Muscle of leg (tissue), 11 donors: ENCODE results near the gene PSMD2. TPM values are rescaled to one million over a fixed set of nuclear protein-coding genes. Genes with fewer than 3 reads are reported as not detected.

ENCODE experiments used
- DNase-seq: peaks from one replicate; pipeline ENCODE4 v3.0.0; 2013
- H3K27ac ChIP-seq: one replicate; pipeline ENCODE4 v1.5.1; 2013; ENCODE audit warnings: mild to moderate bottlenecking, low read length, control low read depth
- H3K27me3 ChIP-seq: one replicate; pipeline ENCODE4 v1.6.1; 2013; ENCODE audit warnings: low read length; ENCODE audit not compliant: control insufficient read depth, insufficient read depth
- H3K36me3 ChIP-seq: one replicate; pipeline ENCODE4 v1.6.1; 2013; ENCODE audit warnings: low read length; ENCODE audit not compliant: control insufficient read depth, insufficient read depth
- H3K4me1 ChIP-seq: one replicate; pipeline ENCODE4 v1.6.1; 2013; ENCODE audit warnings: low read length; ENCODE audit not compliant: control insufficient read depth, insufficient read depth
- H3K4me3 ChIP-seq: one replicate; pipeline ENCODE4 v1.5.1; 2013; ENCODE audit warnings: low read length, control low read depth
- H3K9me3 ChIP-seq: replicated peaks from 2 replicates; pipeline ENCODE4 v1.6.1; 2013; ENCODE audit warnings: low read depth, low read length; ENCODE audit not compliant: control insufficient read depth
- WGBS: methylation state at CpG from one replicate; pipeline ENCODE4 v1.1.5; 2013; ENCODE audit warnings: missing lambda C conversion rate; ENCODE audit not compliant: insufficient coverage; 5-methylcytosine and 5-hydroxymethylcytosine counted together
- polyA plus RNA-seq, 8 donors: library from polyadenylated mRNA; unstranded; fragments of 120-200 nt; gene quantifications; one replicate each; pipeline versions ENCODE4 v1.2.1 to v1.2.3, GENCODE V29; 2013; ENCODE audit warnings: inconsistent platforms in 1 of 8, low replicate concordance in 1 of 8; ENCODE audit not compliant: insufficient read length in 8 of 8, insufficient read depth in 1 of 8
- total RNA-seq: library from RNA; stranded (reverse); fragments of 120-200 nt; gene quantifications from one replicate; pipeline ENCODE4 v1.2.4, GENCODE V29; 2013

Gene PSMD2
- total and polyA plus RNA-seq, 9 donors = 108 to 200 (median 182) TPM

GRCh38 chr3:184315871-184316661, 17.0 kb downstream of the PSMD2 start:
- peak overlapping the region; percentile 62 for H3K27ac ChIP-seq
- 30% methylated on average over 2 of the region's 16 CpGs for WGBS
- peaks cover 35% of the 10 kb centered on the region for H3K4me1 ChIP-seq
- DNase-seq = no peak
- peaks cover 46% of the 10 kb centered on the region for H3K36me3 ChIP-seq
- no peaks in the 10 kb centered on the region for H3K9me3 ChIP-seq
- peak overlapping the region; percentile 80 for H3K4me3 ChIP-seq
- H3K27me3 ChIP-seq = no peaks in the 10 kb centered on the region

GRCh38 chr3:184316792-184317191, 17.8 kb downstream of the PSMD2 start:
- H3K27me3 ChIP-seq = no peaks in the 10 kb centered on the region
- peaks cover 54% of the 10 kb centered on the region for H3K36me3 ChIP-seq
- H3K27ac ChIP-seq = no peak overlapping the region
- peaks cover 35% of the 10 kb centered on the region for H3K4me1 ChIP-seq
- H3K4me3 ChIP-seq = no peak overlapping the region
- no peaks in the 10 kb centered on the region for H3K9me3 ChIP-seq
- no peak for DNase-seq
- 65% methylated on average over 6 of the region's 7 CpGs for WGBS

- Histone ChIP-seq H3K27me3 (no peaks in the 10 kb centered on the region), H3K4me3 (no peak overlapping the region), H3K4me1 (peaks cover 35% of the 10 kb centered on the region), H3K9me3 (no peaks in the 10 kb centered on the region), H3K27ac (no peak overlapping the region), H3K36me3 (peaks cover 58% of the 10 kb centered on the region)
- no peak for DNase-seq
- 66% methylated on average over 4 of the region's 5 CpGs for WGBS
These were observed 18.2 kb downstream of the PSMD2 start for GRCh38 chr3:184317201-184317600.

GRCh38 chr3:184320104-184320445, 21.0 kb downstream of the PSMD2 start:
- Histone ChIP-seq H3K36me3 (peaks cover 86% of the 10 kb centered on the region), H3K27me3 (no peaks in the 10 kb centered on the region), H3K27ac (peak overlapping the region; percentile 47), H3K9me3 (no peaks in the 10 kb centered on the region), H3K4me3 (no peak overlapping the region), H3K4me1 (peaks cover 35% of the 10 kb centered on the region)
- DNase-seq = peak; percentile 94
- 16% methylated on average over 3 of the region's 4 CpGs for WGBS

GRCh38 chr3:184321666-184322065, 22.6 kb downstream of the PSMD2 start:
- DNase-seq = no peak
- no peak overlapping the region for H3K4me3 ChIP-seq
- H3K27me3 ChIP-seq = no peaks in the 10 kb centered on the region
- H3K36me3 ChIP-seq = peaks cover 95% of the 10 kb centered on the region
- WGBS = 60% methylated on average over 3 of the region's 5 CpGs
- H3K4me1 ChIP-seq = peaks cover 21% of the 10 kb centered on the region
- H3K9me3 ChIP-seq = no peaks in the 10 kb centered on the region
- H3K27ac ChIP-seq = no peak overlapping the region

- H3K4me1 ChIP-seq = peaks cover 13% of the 10 kb centered on the region
- H3K9me3 ChIP-seq = no peaks in the 10 kb centered on the region
- no peaks in the 10 kb centered on the region for H3K27me3 ChIP-seq
- 93% methylated on average over 12 of the region's 20 CpGs for WGBS
- DNase-seq = no peak
- H3K36me3 ChIP-seq = peaks cover 97% of the 10 kb centered on the region
- H3K27ac ChIP-seq = no peak overlapping the region
- no peak overlapping the region for H3K4me3 ChIP-seq
These were observed 23.9 kb downstream of the PSMD2 start for GRCh38 chr3:184322731-184323487.

GRCh38 chr3:184323696-184324095, 24.7 kb downstream of the PSMD2 start:
- Histone ChIP-seq H3K36me3 (peaks cover 98% of the 10 kb centered on the region), H3K4me3 (no peak overlapping the region), H3K9me3 (no peaks in the 10 kb centered on the region), H3K4me1 (peaks cover 13% of the 10 kb centered on the region), H3K27me3 (no peaks in the 10 kb centered on the region), H3K27ac (no peak overlapping the region)
- 94% methylated on average over 8 of the region's 8 CpGs for WGBS
- no peak for DNase-seq

- no peak for DNase-seq
- peaks cover 94% of the 10 kb centered on the region for H3K36me3 ChIP-seq
- H3K4me3 ChIP-seq = no peak overlapping the region
- H3K4me1 ChIP-seq = peaks cover 2% of the 10 kb centered on the region
- no peaks in the 10 kb centered on the region for H3K27me3 ChIP-seq
- H3K27ac ChIP-seq = no peak overlapping the region
- WGBS = 86% methylated on average over 13 of the region's 13 CpGs
- no peaks in the 10 kb centered on the region for H3K9me3 ChIP-seq
These were observed 26.2 kb downstream of the PSMD2 start for GRCh38 chr3:184325269-184325668.

- Histone ChIP-seq H3K4me3 (no peak overlapping the region), H3K27me3 (no peaks in the 10 kb centered on the region), H3K4me1 (no peaks in the 10 kb centered on the region), H3K36me3 (peaks cover 90% of the 10 kb centered on the region), H3K27ac (no peak overlapping the region), H3K9me3 (no peaks in the 10 kb centered on the region)
- WGBS = no CpG with 5 or more reads among the region's 6 CpGs
- no peak for DNase-seq
These were observed 26.8 kb downstream of the PSMD2 start for GRCh38 chr3:184325715-184326369.

GRCh38 chr3:184327171-184327570, 28.1 kb downstream of the PSMD2 start:
- no peak overlapping the region for H3K4me3 ChIP-seq
- 92% methylated on average over 21 of the region's 21 CpGs for WGBS
- no peak overlapping the region for H3K27ac ChIP-seq
- H3K36me3 ChIP-seq = peaks cover 90% of the 10 kb centered on the region
- no peaks in the 10 kb centered on the region for H3K9me3 ChIP-seq
- no peaks in the 10 kb centered on the region for H3K4me1 ChIP-seq
- no peaks in the 10 kb centered on the region for H3K27me3 ChIP-seq
- DNase-seq = no peak
